HG03442 (cell line): Measurements from ENCODE around the gene SHLD1.
"Not testable (repeated sequence)": the region's sequence is repeated elsewhere in the genome, so short reads cannot be mapped to it uniquely, and the experiment has no call there.

Source experiments
- ATAC-seq: cut with Tn5 transposase; IDR thresholded peaks from one replicate; pipeline ENCODE4 v1.9.1; 2021; ENCODE audit warnings: mild to moderate bottlenecking, moderate library complexity; ENCODE audit not compliant: unreplicated experiment

SHLD1 gene

DNA sequence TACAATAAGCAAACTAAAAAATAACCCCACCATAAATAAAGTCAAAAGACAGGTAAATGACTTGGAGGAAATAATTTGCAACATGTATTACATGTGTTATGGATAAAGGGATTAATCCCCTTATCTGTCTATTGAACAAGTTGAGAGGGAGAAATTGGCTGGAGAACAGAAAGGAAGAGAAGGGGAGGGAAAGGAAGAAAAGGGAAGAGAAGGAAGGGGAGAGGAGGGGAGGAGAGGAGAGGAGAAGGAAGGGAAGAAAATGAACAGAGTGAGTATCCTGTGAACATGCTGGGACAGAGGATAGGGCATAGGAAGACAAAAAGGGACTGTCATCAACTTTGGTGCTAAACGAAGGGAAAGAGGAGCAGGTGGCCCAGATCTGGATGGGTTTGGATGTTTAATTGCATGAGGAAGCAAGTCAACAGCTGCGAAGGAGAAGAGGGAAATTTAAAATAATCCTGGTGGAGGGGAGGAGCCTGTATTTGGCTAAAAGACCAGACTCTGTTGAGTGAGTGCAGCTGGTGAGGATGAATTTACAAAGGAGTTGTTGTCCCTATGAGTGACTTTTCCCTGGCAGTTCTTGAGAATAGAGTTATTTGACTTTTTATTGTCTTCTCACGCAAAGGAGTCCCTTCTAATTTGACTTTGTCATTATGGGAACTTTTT, 14.2 kb upstream of the SHLD1 start:
- ATAC-seq, result no peak

DNA sequence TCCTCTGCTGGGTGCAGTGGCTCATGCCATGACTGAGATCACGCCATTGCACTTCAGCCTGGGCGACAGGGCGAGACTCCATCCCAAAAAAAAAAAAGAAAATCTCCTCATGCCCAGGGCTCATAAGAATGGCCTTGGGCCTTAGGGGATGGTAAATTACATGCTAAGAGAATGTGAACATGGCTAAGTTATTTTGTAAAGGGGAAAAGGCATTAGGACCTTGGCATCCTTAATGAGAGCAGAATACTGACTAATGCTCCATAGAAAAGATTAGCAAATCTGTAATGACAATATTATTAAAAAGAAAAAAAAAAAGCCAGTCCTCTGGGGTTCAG, 12.6 kb upstream of the SHLD1 start:
- no peak for ATAC-seq

DNA sequence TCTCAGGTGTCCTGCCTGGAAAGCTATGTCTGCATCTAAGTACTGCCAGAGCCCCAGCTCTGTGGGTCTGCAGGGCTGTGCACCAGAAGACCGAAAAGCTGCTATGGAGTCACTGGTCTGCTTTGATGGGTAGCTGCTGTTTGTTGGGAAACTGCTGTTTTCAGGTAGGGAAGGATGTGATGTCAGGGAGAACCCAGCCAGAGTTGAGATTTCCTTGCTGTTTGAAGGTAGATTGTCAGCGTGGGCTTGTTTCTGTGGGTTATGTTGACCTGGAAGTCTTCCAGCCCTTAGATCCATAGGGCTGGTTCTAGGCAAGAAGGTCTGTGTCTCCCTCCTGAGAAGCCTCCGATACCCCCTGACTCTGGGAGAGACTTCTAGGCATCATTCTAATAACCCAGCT, 12.2 kb upstream of the SHLD1 start:
- ATAC-seq, result no peak

DNA sequence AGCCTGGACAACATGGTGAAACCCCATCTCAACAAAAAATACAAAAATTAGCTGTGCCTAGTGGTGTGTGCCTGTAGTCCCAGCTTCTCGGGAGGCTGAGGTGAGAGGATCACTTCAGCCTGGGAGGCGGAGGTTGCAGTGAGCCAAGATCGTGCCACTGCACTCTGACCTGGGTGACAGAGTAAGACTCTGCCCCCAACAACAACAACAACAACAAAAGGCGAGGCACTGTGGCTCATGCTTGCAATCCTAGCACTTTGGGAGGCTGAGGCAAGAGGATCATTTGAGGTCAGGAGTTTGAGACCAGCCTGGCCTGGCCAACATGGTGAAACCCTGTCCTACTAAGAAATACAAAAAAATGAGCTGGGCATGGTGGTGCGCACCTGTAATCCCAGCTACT, 9.6 kb upstream of the SHLD1 start:
- not testable (repeated sequence) for ATAC-seq

DNA sequence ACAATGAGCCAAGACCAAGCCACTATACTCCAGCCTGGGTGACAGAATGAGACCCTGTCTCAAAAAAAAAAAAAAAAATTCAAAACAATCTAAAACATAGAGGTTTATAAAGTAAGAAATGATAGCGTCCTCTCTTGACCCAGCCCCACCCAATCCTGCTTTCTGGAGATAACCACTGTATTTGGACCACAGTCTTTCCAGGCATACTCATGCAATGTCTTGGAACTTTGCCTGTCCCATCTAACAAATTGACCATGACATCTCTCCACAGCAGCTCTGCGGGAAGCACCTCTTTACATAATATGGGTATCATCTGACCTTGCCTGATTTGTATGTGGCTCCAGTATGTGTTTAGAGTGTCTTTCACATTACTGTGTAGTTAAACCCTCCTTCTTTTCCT, 9.1 kb upstream of the SHLD1 start:
- no peak for ATAC-seq

DNA sequence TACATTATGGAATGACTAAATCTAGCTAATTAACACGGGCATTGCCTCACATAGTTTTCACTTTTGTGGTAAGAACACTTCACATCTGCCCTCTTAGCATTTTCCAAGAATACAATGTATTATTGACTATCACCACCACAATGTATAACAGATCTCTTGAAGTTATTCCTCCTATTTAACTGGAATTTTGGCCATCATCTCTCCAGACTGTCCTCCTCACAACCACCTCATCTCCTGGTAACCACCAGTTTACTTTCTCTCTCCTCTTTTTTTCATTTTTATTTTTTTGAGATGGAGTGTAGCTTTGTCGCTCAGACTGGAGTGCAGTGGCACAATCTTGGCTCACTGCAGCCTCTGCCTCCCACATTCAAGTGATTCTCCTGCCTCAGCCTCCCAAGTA, 8.2 kb upstream of the SHLD1 start:
- ATAC-seq, result no peak

DNA sequence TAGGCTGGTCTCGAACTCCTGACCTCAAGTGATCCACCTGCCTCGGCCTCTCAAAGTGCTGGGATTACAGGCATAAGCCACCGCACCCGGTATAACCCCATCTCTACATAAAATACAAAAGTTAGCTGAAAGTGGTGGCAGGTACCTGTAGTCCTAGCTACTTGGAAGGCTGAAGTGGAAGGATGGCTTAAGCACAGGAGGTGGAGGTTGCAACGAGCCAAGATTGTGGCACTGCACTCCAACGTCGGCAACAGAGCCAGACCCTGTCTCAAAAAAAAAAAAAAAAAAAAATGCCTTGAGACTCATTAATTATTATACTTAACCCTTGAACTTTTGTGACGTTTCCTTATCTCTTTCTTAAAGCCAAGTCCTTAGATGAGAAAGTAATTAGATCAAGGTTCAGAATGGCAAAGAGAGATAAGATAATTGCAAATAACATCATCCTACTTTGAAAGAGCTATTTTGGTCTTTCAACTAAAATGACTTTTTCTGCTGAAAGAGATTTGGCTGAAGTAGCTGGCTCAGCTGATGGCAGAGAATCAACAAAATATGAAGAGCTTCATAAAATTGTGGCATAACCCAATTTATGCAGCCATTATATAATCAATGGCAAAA, 4.7 kb upstream of the SHLD1 start:
- no peak for ATAC-seq

DNA sequence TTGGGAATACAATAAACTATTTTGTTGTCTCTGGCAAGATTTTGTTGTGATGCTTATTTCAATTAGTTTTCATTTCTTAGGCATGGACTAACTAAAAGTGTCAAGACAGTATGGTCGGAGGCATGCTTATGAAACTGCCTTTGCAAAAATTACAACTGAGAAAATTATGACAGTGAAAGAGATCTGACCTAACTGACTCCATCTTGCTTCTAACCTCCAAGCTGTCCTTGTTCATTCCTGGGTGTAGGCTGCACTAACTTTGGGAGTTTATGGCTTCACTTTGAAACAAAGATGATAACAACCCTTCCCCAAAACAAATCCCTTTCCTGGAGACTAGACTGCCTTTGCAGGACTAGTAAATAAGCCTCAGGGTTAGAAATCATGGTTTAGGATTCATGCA, 4.1 kb upstream of the SHLD1 start:
- ATAC-seq, result no peak

DNA sequence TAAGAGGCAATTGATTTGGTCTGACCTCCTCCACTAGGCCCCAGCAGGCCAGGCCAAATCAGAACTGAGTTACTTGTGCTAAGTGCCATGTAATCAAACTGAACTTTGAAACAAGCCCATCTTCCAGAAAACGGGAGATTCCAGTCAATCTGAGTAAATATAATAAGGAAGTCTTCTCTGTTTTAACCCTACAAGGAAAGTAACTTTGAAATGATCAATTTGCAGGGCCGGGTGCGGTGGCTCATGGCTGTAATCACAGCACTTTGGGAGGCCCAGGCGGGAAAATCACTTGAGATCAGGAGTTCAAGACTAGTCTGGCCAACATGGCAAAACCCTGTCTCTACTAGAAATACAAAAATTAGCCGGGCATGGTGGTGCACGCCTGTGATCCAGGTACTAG, 2.0 kb upstream of the SHLD1 start:
- ATAC-seq, result no peak

DNA sequence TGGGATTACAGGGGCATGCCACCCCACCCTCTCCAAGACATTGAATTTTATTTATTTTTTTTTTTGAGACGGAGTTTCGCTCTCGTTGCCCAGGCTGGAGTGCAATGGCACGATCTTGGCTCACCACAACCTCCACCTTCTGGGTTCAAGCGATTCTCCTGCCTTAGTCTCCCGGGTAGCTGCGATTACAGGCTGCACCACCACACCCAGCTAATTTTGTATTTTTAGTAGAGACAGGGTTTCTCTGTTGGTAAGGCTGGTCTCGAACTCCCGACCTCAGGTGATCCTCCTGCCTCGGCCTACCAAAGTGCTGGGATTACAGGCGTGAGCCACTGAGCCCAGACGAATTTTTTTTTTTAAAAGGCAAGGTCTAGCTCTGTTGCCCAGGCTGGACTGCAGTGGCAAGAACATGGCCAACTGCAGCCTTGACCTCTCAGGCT, 669 bp upstream of the SHLD1 start:
- not testable (repeated sequence) for ATAC-seq

DNA sequence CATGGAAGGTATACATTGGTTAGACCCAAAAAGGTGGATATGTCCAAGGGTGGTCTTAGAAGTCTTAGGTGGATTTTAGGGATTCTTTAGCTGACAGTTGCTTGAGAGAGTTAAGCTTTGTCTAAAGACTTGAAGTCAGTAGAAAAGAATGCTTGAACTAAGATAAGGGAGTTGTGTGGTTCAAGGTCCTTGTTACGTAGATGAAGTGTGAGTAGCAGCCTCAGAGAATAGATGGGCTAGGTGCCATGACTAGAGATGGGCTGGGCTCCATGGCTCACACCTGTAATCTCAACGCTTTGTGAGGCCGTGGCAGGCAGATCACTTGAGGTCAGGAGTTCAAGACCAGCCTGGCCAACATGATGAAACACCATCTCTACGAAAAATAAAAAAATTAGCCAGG, 1.7 kb downstream of the SHLD1 start:
- no peak for ATAC-seq

DNA sequence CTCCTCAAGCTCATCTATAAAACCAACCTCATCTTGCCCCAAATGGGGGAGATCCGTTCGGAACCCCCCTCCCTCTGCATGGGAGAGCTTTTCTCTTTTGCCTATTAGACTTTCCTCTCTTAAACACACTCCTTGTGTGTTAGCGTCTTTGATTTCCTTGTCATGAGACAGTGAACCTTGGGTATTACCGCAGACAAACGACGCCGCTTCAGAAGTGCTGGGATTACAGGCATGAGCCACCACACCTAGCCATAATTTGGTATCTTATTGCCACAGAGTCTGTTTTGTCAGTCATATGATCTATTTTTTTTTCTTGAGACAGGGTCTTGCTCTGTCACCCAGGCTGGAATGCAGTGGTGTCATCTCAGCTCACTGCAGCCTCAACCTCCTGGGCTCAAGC, 3.6 kb downstream of the SHLD1 start:
- no peak for ATAC-seq

DNA sequence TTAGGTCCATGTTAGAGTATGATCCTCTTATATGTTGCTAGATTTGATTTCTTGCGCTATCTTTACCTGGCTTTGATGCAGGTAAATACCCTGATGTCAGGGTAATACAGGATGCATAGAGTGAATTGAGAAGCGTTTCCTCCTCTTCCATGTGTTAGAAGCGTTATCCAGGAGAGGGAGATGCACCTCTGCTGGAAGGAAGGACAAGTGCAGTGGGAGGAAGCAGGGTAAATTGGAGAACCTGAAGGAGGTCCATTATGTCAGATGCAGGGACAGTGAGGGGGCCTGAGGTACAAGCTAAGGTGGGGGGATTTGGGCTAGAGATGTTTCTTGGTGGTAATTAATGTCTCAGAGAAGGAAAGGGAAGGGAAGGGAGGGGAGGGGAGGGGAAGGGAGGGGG, 7.7 kb downstream of the SHLD1 start:
- no peak for ATAC-seq

DNA sequence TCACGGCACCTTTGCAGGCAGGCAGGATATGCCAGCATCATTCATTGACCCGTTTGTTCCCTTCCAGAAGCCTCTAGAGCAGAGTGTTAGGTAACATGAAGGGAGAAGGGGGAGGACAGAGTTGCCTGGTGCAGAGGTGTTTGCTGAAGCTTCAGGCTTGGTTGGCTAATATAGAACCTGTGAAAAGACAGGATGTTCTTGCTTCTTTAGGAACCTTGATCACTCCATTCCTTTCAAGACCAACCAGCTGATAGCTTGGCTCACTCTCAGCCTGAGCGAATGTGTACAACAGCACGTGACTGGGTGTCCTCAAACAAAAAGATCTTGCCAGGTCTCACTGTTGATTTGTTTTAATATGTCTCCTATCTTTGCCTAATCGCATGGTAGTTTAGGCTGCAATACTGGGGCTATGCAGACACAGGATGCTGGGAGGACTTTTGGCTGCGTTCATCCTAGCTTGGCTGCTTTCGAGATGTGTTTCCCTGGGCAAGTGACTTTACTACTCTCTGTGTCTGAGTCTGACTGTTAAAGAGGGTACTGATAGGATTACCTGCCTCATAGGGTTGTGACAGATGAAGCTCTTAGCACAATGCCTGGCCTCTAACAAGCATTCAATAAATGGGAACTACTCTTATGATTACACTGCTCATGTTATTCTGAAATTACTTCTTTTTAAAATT, 16.0 kb downstream of the SHLD1 start:
- ATAC-seq, result no peak

DNA sequence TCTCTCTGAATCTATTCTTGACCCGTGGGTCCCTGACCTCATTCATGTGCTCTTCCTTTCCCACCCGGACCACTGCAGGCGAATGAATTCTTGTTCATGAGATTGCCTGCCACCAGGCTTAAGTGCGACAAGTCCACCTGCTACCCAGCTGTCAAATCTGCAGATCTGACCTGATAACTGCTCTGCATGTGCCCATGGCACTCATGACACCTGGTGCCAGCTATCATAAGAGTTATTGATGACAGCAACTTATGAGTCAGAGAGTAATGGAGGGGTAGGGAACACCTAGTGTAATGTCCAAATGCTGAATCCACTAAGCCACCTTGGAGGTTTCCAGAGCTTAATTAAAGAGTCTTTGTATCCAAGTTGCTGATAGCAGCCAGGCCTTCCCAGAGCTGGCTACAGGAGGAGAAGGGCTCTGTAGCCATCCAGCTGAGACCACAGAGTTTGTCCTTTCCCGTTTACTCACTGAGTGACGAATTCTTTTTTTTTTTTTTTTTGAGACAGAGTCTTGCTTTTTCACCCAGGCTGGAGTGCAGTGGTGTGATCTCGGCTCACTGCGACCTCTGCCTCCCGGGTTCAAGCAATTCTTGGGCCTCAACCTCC, 17.4 kb downstream of the SHLD1 start:
- ATAC-seq, result no peak

DNA sequence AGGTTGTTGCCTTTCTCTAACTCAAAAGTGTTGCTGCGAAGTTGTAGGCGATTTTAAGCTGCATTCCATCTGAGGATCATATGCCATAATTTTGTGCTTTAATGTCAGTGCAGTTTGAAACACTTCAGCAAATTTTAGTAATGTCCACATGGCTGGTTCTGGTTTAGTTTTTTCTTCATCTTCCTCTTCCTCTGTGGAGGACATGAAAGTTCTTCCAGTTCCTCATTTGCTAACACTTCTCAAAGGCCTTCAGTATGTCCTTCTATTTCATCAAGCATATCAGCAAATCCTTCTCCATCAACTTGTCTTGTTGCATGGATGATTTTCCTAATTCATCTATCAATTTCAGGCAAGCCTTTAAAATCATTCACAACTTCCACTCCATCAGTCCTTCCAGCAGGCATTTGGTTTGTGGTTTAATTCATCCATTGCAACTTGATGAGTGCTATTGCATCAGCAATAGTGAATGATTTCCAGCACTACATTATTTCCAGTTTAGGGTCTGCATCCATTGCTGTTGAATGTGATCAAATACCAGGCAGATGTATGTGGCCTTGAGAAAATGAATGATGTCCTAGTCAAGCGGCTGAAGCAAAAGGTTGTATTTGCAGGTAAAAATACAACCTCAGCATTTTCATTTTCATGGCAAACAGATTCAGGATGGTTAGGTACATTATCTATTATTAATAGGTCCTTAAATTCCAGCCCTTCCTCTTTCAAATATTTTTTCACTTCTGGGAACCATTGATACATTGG, 20.2 kb downstream of the SHLD1 start:
- no peak for ATAC-seq

DNA sequence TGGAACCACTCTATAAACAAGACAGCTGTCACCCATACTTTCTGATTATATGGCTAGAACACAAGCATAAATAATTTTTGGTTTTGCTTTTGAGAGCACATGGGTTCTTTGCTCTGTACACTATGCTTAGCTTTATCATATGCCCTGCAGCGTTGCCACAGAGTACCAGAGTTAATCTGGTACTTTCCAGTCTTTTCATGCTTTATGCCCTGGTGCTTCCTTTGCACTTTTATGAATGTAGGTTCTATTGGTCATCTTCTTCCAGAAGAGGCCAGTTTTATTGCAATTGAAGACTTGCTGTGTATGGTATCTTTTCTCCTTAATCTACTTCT, 20.8 kb downstream of the SHLD1 start:
- ATAC-seq, result no peak

DNA sequence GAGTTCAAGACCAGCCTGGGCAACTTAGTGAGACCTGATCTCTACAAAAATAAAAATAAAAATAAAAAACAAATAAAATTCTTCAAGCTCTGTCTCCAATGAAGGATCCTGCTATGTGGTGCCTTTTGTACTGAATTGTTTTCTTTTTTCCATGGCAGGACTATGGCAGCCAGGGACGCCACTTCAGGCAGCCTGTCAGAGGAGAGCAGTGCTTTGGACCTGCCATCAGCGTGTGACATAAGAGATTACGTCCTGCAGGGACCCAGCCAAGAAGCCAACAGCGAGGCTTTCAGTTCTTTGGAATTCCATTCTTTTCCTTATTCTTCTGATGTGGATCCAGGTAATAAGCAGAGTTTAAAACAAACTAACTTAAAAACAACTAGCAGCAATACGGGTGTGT, 22.5 kb downstream of the SHLD1 start:
- ATAC-seq, result no peak

DNA sequence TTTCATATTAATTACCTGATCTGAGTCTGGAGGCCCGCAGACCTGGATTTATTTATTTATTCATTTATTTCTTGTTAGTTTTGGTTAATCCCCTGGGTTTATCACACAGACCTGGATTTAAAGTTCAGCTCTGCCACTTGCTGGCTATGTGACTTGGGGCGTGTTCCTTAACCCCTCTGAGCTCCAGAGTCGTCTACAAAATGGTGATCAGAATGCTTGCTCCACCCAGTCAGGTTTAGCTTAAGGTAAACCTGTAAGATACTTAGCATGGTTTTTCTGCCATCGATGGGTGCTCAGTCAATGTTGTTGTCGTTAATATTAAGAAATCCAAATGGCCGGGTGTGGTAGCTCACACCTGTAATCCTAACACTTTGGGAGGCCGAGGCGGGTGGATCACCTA, 23.4 kb downstream of the SHLD1 start:
- no peak for ATAC-seq

DNA sequence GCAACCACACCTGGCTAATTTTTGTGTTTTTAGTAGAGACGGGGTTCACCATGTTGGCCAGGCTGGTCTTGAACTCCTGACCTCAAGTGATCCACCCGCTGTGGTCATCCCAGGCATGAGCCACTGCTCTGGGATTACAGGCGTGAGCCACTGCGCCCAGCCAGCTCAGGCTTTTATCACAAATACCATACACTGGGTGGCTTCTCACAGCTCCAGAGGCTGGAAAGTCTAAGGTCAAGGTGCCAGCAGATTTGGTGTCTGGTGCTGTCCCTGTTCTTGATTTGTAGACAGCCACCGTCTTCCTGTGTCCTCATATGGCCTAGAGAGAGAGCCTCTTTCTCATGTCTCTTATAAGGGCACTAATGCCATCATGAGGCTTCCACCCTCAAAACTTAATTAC, 25.9 kb downstream of the SHLD1 start:
- ATAC-seq, result no peak

DNA sequence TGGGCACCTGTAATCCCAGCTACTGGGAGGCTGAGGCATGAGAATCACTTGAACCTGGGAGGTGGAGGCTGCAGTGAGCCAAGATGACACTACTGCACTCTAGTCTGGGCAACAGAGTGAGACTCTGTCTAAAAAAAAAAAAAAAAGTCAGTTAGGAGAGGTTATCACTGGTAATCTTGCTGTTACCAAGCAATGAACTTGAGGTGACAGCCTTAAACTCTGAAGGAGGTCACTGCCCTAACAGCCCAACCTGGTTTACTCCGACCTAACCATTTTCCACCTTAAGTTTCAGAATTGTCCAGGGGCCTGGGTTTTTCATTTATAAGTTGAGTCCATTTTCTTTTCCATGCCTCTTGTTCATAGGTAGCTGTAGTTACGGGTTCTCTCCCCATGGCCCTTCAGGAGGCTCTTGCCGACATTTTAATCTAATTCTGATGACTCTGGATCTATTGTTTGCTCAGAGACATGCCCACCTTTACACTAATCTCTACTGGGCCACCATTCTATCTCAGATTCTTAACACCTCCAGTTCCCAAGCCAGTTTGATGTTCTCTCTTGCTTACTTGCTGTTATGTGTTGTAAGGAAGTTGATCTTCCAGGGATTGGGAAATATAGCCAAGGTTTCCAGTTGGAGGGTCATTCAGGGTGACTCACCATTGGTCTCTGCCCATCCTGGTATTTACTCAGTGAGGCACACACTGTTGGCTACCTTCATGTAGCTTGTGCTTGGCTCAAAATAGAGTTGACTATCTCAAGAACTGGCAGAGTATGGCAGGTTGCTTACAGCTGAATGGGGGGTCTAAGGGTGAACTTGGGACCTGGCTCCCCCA, 29.1 kb downstream of the SHLD1 start:
- no peak for ATAC-seq
